CD4-positive, alpha-beta T cell treated with Interleukin-6 for 4 hours (primary cell): ENCODE results near the gene SOD1.

Source experiments
- DNase-seq: peaks from one replicate; pipeline ENCODE4 v3.0.0-alpha.2; 2020; ENCODE audit warnings: mixed read lengths

The SOD1 gene

DNA sequence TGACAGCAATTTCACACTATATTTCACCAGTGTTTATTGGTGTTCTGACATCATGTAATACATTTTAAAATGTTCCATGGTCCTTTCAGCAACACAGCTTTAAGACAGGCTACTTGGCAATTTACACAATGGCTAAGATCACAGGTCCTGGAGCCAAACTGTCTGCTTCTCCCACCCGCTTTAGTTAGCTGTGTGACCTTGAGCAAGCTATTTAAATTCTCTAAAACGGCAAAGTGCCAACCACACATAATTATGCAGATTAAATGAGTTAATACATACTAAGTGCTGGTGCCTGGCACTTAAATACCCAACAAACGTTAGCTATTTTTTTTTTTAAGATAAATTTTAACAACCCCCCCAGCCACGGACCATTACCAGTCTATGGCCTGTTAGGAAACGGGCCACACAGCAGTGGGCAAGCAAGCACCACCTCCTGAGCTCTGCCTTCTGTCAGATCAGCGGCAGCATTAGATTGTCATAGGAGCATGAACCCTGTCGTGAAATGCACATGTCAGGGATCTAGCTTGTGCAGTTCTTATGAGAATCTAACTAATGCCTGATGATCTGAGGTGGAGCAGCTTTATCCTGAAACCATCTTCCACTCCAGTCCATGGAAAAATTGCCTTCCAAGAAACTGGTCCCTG, 26.9 kb downstream of the SOD1 start:
- no peak for DNase-seq

DNA sequence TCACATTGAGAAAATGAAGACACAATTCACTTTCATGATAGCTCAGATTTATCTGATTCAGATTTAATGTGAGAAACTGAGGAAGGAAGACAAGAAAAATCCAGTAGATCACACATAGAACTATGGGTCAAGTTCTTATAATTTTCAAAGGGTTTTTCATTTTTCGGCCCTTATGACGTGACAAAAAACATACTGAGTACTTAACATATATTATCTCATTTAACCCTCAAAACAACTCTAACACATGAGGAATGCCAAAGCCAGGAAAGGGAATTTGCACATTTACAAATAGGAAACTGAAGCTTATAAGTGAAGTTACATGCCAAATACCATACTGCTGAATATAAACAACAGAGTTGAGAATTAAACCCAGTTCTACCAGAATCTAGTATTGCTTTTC, 27.6 kb downstream of the SOD1 start:
- DNase-seq: no peak

DNA sequence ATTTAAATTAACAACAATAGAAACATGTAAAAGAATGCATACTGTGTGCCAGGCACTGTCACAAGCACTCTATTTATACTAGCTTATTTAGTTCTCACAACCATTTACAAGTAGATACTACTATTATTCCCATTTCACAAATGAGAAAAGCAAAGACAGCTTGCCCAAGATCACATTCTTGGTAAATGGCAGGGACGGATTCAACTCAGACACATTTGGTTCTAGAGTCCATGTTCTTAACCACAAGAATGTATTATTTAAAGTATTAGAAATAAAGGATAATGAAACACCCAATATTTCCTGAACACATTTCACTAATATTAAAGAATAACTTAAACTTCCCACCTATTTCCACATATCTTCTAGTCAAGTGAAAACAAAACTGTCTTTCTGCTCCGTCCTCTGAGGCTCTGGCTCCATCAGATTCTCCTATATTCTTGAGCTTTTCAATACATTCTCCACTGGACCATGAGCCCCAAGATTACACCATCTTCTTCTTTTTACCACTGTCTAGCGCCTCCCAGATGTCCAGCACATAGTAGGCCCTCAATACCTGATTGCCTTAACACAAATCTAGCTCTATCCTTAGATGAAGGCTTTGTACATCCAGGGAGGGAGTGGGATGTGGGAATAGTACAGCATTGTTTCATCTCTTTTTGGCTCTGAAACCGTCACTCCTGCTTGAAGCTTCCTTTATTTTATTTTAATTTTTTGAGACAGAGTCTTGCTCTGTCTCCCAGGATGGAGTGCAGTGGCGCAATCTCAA, 29.3 kb downstream of the SOD1 start:
- DNase-seq: no peak

DNA sequence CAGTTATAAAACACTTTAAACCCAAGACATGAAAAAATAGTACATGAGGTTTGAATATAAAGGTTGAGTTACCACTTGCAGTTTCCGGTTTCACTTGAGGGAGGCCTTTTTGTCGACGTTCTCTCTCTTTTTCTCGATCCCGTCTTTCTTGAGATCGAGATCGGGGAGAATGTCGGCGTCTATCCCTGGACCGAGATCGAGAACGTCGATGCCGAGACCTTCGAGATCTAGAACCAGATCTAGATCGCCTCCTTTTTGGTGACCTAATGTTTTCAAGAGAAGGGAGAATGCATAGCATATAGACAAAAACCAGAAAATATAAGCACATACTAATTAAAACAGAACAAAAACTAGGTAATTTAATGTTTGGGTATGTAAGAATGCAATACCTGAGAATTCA, 33.7 kb downstream of the SOD1 start:
- DNase-seq: no peak

DNA sequence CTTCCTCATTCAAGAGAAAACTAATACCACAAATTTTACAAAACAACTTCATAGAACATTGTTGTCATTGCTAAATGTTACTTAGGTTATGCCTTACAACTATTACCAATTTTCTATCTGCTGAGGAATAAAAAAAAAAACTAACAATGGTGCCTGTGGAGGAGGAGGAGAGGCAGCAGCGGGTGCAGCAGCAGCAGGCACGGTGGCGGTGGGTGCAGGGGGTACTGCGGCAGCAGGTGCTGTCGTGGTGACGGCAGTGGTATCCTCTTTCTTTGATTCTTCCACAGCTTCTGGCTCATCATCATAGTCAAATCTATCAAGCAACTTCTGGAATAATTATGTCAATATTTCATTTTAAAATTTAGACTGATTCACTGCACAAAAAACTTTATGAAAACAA, 36.9 kb downstream of the SOD1 start:
- no peak for DNase-seq

DNA sequence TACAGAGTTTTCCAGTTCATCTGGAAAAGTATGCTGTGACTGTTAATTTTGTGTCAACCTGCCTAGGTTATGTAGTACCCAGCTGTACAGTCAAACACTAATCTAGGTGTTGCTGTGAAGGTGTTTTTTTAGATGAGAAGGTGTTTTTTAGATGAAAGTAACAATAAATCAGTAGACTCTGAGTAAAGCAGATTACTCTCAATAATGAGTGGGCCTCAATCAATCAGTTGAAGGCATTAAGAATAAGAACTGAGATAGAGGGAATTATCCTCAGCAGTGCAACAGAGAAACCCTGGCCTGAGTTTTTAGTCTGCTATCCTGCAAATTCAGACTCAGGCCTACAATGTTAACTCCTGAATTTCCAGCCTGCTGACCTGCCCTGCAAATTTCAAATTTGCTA, 39.0 kb downstream of the SOD1 start:
- DNase-seq: no peak

DNA sequence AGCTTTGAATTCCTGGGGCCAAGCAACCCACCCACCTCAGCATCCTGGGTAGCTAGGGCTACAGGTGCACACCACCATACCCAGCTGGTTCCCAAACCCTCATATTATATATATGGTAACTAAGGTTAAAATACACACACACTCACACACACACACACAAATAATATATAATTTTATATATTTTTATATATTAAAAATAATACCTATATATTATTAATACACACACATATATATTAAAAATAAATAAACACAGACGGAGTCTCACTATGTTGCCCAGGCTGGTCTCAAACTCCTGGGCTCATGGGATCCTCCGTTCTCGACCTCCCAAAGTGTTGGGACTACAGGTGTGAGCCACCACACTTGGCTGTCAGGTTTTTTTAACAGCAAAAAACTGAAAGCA, 40.5 kb downstream of the SOD1 start:
- DNase-seq: no peak

DNA sequence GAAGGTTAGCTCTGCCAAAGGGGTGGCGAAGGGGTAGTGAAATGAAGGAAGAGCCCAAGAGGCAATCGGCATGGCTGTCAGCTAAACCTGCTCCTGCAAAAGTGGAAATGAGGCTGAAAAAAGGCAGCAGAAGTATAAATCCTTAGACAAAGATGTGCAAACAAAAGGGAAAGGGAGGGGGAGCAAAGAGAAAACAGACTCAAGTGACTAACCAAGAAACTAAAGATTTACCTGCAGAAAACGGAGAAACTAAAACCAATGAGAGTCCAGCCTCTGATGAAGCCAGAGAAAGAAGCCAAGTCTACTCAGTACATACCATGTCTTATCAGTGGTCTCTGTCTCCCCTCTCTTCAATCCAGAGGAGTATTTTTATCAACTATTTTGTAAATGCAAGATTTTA, 47.1 kb downstream of the SOD1 start:
- no peak for DNase-seq

DNA sequence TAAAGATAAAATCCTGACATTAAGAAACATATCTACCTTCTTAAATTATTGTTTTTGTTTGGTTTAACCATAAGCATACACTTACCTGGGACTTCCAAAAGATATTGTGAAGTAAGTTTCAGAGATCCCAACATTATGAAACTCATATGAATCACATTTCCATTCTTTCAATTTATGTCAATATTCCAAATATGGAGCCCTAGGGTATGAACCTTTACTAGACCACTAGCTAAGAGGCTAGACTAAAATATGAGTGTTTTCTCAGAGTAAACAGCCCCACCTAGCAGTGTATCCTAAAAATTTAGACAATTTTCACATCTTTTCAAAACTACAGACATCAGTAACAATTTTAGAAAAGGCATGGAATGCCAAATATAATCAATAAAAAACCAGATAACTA, 48.0 kb downstream of the SOD1 start:
- no peak for DNase-seq

DNA sequence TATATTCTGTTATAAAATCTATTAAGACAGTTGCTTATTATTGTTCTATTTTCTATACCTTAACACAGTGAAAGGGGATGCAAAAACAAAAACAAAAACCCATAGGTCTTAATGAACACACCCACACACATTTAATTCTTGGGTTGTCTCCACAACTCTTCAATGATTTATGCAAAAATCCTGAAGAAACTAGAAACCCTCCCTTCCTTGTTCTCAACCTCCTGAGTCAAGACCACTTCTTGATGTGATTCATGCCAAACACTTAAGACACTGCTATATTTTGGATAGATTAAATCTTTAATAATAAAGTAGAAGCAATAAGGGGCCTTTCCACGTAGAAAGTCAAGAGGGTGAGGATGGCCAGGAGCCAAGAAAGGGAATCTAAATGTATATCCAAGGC, 49.0 kb downstream of the SOD1 start:
- DNase-seq: no peak

DNA sequence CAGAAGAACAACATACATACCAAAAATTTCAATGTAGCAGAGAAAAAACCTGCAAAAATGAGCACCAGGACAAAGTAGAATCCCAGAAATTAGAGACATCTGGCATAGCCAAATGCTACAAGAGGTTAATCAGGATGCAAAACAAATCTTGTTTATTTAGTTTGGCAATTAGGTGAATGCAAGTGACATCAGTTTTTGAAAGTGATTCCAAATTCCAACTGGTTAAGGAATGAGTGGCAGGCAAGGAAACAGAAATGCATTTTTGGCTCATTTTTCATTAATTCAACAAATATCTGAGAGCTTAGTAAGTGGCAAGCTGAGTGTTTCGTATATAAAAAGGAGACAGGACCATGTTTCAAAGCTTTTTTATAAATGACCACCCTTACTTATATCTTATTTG, 51.1 kb downstream of the SOD1 start:
- DNase-seq: no peak

DNA sequence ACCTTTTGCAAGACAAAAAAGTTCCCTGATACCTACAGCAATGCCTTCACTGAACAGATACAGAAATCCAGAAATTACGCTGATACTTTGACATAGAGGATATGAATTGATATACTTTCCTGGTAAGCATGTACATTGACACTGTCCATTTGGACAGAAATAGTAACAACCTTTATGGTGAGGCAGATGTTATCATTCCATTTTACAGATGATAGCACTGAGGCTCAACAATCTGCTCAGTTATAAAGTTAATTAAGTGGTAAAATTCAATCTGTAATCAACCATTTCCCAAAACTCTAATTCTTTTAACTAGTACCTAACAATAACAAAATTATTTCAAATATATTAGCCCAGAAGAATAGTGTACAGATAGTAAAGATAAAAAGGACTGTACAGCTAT, 51.8 kb downstream of the SOD1 start:
- no peak for DNase-seq

DNA sequence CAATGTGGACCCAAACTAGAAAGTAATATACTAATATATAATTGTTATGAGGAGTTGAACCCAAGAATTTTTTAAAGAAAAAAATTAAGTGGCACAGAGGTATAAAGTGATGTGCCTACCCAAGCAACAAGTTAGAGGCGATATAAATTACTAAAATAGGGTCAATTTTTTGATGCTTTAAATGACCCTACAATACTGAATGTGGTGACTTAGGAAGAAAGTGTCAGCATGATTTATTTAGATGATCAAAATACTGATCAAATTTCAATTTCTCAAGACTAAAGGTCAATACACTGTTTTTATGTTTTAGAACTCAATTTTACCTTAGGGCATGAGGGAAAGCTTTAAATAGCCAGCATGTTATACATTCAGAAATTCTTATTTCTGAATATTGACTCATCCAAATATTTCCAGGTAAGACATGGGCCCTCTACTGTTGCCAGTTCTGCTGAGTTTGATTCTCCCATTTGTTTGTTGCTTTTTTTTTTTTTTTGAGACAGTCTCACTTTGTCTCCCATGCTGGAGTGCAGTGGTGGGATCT, 52.3 kb downstream of the SOD1 start:
- no peak for DNase-seq

DNA sequence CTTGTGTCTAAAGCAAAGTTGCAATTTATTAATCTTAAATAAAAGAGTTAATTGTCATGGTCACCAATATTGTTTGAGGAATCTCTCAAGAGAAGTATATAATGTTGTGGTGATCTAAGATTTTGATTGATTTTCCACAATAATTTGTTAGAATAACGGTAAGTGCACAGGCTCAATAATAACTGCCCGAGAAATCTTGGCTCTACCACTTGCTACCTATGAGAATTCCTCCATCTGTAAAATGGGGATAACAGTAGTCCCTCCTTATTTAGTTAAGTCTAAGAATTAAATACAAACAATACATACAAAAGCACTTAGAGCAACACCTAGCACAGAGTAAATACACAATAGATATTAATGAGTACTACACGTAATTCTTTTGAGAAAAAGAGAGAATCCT, 53.6 kb downstream of the SOD1 start:
- no peak for DNase-seq

DNA sequence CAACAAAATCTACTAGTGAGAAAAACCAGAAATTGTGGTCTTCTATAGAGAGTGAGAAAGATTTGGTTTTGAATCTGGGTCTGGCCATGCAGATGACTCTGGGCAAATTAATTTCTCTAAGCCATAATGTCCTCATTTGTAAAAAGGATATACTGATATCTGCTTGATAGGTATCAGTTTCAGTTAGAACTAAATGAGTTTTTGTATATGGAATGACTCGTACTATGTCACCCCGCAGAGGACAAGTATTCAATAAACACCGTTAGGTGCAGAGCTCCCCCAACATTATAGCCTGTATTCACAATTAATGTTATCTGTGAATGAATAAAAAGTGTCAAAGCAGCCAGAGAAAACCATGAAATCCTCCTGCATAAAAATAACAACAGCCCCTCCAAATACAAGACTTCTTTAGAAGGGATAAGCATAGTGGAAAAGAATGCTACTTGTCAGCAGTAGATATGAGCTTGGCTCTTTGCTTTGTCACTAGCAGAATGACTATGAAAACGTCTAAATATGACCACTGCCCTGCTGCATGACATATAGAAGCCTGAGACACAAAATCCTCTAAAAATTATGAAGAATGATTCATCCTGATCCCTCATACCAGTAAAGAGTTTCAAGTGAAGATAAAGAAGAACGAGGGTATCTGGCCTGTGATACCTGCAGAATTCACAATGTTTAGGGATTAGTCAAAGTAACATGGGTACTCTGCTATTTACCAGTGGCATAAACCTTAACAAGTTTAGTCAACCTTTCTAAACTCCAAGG, 54.7 kb downstream of the SOD1 start:
- no peak for DNase-seq

DNA sequence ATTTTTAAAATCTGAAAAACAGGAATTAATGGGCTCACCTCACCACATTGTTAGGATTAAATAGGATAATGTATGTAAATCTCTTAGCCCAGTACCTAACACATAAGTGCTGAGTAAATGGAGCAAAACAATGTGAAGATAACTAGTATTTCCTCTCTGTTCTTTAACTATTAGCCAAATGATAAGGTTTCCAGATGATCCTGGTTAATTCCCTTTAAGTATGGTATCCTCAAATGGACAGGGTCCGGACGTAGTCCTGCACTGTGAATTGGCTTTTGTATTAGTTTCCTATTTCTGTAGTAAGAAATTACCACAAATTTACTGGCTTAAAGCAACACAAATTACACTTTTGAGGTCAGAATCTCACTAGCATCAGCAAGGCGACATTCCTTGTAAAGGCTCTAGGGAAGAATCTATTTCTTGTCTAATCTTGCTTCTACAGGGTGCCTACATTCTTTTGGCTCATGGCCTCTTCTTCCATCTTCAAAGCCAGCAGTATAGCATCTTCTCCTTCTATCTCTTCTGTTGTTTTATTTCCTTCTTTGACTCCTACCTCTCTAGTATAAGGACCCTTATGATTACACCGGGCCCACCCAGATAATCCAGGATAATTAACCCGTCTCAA, 55.4 kb downstream of the SOD1 start:
- no peak for DNase-seq

DNA sequence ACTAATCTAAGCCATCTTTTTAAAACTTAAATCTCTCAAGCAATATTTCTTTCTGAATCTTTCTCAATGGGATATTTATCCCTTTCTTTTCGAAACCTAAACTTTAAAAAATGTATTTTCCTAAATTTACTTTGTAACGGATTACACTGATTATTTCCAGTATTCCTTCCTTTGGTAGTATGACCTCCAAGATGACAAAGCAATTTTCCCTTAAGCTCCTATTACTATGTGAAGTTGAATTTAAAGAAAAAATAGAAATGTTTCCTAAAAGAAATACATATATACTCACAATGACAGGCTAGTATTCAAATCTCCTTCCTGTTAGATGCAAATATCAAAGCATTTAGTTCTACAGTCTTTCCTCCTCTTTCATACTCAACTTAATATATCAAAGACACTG, 56.6 kb downstream of the SOD1 start:
- DNase-seq: no peak
